ENCODE results near the gene ADGRL4. TPM values are rescaled to one million over a fixed set of nuclear protein-coding genes. Genes with fewer than 3 reads are reported as not detected.

The ADGRL4 gene
- total RNA-seq, 1 experiment from 2014 or later, result 0.63 TPM

DNA sequence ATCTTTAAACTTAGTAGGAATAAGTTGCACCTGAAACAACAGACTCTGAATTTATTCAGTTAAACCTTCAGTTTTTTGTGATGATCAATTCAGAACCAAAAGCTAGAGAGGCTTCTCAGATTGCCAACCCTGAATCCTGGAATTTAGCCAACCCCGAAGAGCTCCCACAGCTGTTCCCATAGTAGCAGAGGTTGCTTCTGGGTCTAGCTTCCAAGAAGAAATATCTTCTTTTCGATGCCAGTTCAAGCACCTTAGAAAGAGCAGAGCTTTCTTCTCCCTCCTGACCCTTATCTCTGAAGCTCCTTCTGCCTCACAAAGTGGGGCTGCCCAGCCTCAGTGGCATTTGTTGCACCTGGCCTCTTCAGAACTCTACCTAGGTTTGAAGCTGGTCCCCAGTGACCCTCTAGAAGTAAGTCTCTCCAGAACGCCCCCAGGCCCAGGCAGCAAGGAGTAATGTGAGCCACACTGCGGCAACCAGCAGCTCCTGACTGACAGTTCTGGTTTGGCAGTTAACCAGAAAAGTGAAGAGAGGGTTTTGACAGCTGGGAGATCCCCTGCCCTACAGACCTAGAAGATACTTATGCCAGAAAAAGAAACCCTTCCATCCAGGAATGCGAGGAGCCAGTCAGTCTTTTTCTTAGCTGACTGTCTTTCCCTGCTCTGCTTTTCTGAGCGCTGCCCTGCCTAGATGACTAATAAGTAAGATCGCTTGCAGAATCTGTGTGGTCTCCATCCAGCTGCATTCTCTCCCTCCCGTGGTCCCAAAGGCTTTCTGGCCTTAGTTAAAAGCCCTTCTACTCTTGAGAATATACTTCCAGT lies 165.9 kb downstream of the ADGRL4 start:
- Histone ChIP-seq H4K8ac (replicated peaks; ENCODE audit: insufficient read length, low read depth, low read length) (no peak overlapping the region), H2BK5ac (ENCODE audit: insufficient read length, low read length) (no peak overlapping the region), H3K9ac (ENCODE audit: extremely low read depth, insufficient read length, low read length) (no peak overlapping the region), H2AK5ac (ENCODE audit: insufficient read length, low read length) (no peak overlapping the region), H3K18ac (ENCODE audit: insufficient read length, low read depth, low read length) (no peak overlapping the region), H2BK15ac (ENCODE audit: low read depth, low read length) (no peak overlapping the region), H3T11ph (ENCODE audit: low read length) (no peak overlapping the region), H3K27ac (ENCODE audit: insufficient read length, low read depth, low read length) (no peak overlapping the region), H3K4me2 (ENCODE audit: insufficient read depth, insufficient read length, low read length) (no peak overlapping the region), H2BK120ac (ENCODE audit: low read depth, low read length, poor library complexity, severe bottlenecking) (no peak overlapping the region), H3K4ac (ENCODE audit: low read depth, low read length) (no peak overlapping the region), H3K23ac (ENCODE audit: insufficient read length, low read depth, low read length) (no peak overlapping the region), H2BK20ac (ENCODE audit: low read depth, low read length, poor library complexity, severe bottlenecking) (no peak overlapping the region), H3K23me2 (ENCODE audit: insufficient read length, low read depth, low read length, poor library complexity, severe bottlenecking) (no peaks in the 10 kb centered on the region), H3K4me1 (ENCODE audit: insufficient read depth, low read length) (no peaks in the 10 kb centered on the region; the same call in 1 of the 2 replicates), H3K79me1 (ENCODE audit: insufficient read depth, low read depth, low read length, poor library complexity, severe bottlenecking) (no peaks in the 10 kb centered on the region), H3K79me2 (ENCODE audit: insufficient read depth, low read length) (no peaks in the 10 kb centered on the region), H3K27me3 (ENCODE audit: insufficient read depth, low read length) (no peaks in the 10 kb centered on the region), H3K14ac (ENCODE audit: insufficient read depth, low read length) (no peak overlapping the region), H2BK12ac (ENCODE audit: insufficient read length, low read depth, low read length) (no peak overlapping the region), H4K20me1 (ENCODE audit: control insufficient read depth, insufficient read depth, insufficient read length) (no peaks in the 10 kb centered on the region), H4K5ac (ENCODE audit: insufficient read length, low read depth, low read length) (no peak overlapping the region), H3K9me3 (ENCODE audit: control insufficient read depth, low read depth, low read length) (no peaks in the 10 kb centered on the region), H4K91ac (ENCODE audit: insufficient read length, low read depth, low read length) (no peak overlapping the region), H2AFZ (ENCODE audit: low read length) (peak overlapping the region; percentile 32), H3K56ac (ENCODE audit: insufficient read length, low read depth, low read length) (no peak overlapping the region)
- Mint-ChIP-seq H3K4me1 (peaks cover 8 to 23% of the 10 kb centered on the region in 2 experiments), H3K4me3 (no peak overlapping the region), H3K27ac (peak overlapping the region in 1 of 3 experiments; percentile 63; a peak in 1 of 7 replicates), H3K36me3 (ENCODE audit: insufficient read depth in 1 of 3, low read depth in 3 of 3) (peaks cover 0 to 2% (median 0%) of the 10 kb centered on the region in 3 experiments; a peak in 1 of 7 replicates), H3K9me3 (peaks cover 0 to 2% of the 10 kb centered on the region in 2 experiments; a peak in 2 of 5 replicates), H3K27me3 (ENCODE audit: low read depth) (no peaks in the 10 kb centered on the region)
- peak; percentile 36 for DNase-seq
- WGBS (ENCODE audit: extremely low coverage, insufficient read length, low lambda C conversion rate), result no CpG with 5 or more reads among the region's 8 CpGs
- TF ChIP-seq, protein P1, sequence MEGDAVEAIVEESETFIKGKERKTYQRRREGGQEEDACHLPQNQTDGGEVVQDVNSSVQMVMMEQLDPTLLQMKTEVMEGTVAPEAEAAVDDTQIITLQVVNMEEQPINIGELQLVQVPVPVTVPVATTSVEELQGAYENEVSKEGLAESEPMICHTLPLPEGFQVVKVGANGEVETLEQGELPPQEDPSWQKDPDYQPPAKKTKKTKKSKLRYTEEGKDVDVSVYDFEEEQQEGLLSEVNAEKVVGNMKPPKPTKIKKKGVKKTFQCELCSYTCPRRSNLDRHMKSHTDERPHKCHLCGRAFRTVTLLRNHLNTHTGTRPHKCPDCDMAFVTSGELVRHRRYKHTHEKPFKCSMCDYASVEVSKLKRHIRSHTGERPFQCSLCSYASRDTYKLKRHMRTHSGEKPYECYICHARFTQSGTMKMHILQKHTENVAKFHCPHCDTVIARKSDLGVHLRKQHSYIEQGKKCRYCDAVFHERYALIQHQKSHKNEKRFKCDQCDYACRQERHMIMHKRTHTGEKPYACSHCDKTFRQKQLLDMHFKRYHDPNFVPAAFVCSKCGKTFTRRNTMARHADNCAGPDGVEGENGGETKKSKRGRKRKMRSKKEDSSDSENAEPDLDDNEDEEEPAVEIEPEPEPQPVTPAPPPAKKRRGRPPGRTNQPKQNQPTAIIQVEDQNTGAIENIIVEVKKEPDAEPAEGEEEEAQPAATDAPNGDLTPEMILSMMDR (conservative IDR thresholded peaks at IDR 0.05), result no peak
